T-cell (primary cell): Measurements from ENCODE around the gene FBLN2. TPM values are rescaled to one million over a fixed set of nuclear protein-coding genes. Genes with fewer than 3 reads are reported as not detected.

Experiments used
- ATAC-seq, 4 experiments: fragments of 200-7000 bp in 3 of 4; fragments of 150-1000 bp in 1 of 4; cut with Tn5 transposase; replicated peaks in 1 of 4; 1 replicate in 3 of 4; 2 replicates in 1 of 4; pipeline ENCODE4 v1.10.0; 2021; ENCODE audit warnings: moderate library complexity in 3 of 4, mild to moderate bottlenecking in 2 of 4, moderate number of reproducible peaks in 1 of 4
- CTCF ChIA-PET, 2 donors: fragments of 300-600 bp; sonication (Branson Sonifier 250); formaldehyde crosslinking; loops; one replicate each; lab custom pipeline; 2022; ENCODE audit warnings: antibody characterized with exemption in 2 of 2; lab: Charles Lee
- POLR2A ChIA-PET, 2 donors: fragments of 300-600 bp; sonication (Branson Sonifier 250); formaldehyde crosslinking; loops; one replicate each; lab custom pipeline; 2022; ENCODE audit warnings: antibody characterized with exemption in 2 of 2; lab: Charles Lee
- DNase-seq, 35 experiments: peaks; one replicate each; pipeline versions ENCODE4 v3.0.0 to v3.0.0-alpha.2; 2013 to 2023
- H3K27ac ChIP-seq: one replicate; pipeline ENCODE4 v1.5.1; 2013; ENCODE audit warnings: low read length
- H3K27me3 ChIP-seq, 2 experiments: replicated peaks in 1 of 2; 1 replicate in 1 of 2; 2 replicates in 1 of 2; pipeline versions ENCODE4 v1.6.1 to v1.7.0; 2013; ENCODE audit warnings: low read length in 1 of 2, mixed read lengths in 1 of 2; ENCODE audit not compliant: control insufficient read depth in 2 of 2, insufficient read depth in 2 of 2; ENCODE audit errors: extremely low read depth in 1 of 2
- H3K36me3 ChIP-seq, 2 donors: 1 replicate in 1 of 2; 2 replicates in 1 of 2; pipeline versions ENCODE4 v1.6.1 to v1.7.0; 2013; ENCODE audit warnings: low read length in 1 of 2; ENCODE audit not compliant: control insufficient read depth in 2 of 2, insufficient read depth in 1 of 2; ENCODE audit errors: extremely low read depth in 1 of 2
- H3K4me1 ChIP-seq, 2 experiments: 1 replicate in 1 of 2; 2 replicates in 1 of 2; pipeline versions ENCODE4 v1.6.1 to v1.7.0; 2013; ENCODE audit warnings: low read length in 2 of 2, mixed read lengths in 1 of 2; ENCODE audit not compliant: insufficient read depth in 2 of 2, control insufficient read depth in 1 of 2; ENCODE audit errors: extremely low read depth in 1 of 2
- H3K4me3 ChIP-seq, 2 donors: 1 replicate in 1 of 2; 2 replicates in 1 of 2; pipeline versions ENCODE4 v1.5.1 to v1.7.0; 2013; ENCODE audit warnings: mild to moderate bottlenecking in 2 of 2, low read length in 1 of 2, moderate library complexity in 1 of 2; ENCODE audit not compliant: control insufficient read depth in 1 of 2; ENCODE audit errors: extremely low read depth in 1 of 2
- H3K9me3 ChIP-seq: 2 replicates; pipeline ENCODE4 v1.7.0; 2013
- H3K27ac Mint-ChIP-seq, 2 donors: one replicate each; pipeline ENCODE4 v1.8.0; 2020 to 2021; ENCODE audit warnings: mild to moderate bottlenecking in 2 of 2, mixed read lengths in 2 of 2
- H3K27me3 Mint-ChIP-seq, 2 donors: one replicate each; pipeline ENCODE4 v1.8.0; 2021 to 2022; ENCODE audit warnings: mixed read lengths in 2 of 2
- H3K36me3 Mint-ChIP-seq: one replicate; pipeline ENCODE4 v1.8.0; 2021; ENCODE audit warnings: mixed read lengths
- H3K4me1 Mint-ChIP-seq, 3 donors: one replicate each; pipeline ENCODE4 v1.8.0; 2020 to 2022; ENCODE audit warnings: mixed read lengths in 3 of 3, mild to moderate bottlenecking in 1 of 3
- H3K4me3 Mint-ChIP-seq, 3 donors: one replicate each; pipeline ENCODE4 v1.8.0; 2020 to 2022; ENCODE audit warnings: mild to moderate bottlenecking in 3 of 3, mixed read lengths in 3 of 3, moderate library complexity in 3 of 3
- H3K9me3 Mint-ChIP-seq, 3 donors: one replicate each; pipeline ENCODE4 v1.8.0; 2020 to 2022; ENCODE audit warnings: mixed read lengths in 3 of 3
- WGBS: methylation state at CpG from one replicate; pipeline ENCODE4 v1.1.5; 2013; ENCODE audit warnings: missing lambda C conversion rate; ENCODE audit not compliant: insufficient coverage; 5-methylcytosine and 5-hydroxymethylcytosine counted together
- total RNA-seq, 35 experiments: library from RNA in 6 of 35; stranded (reverse) in 6 of 35; fragments of 120-200 nt in 1 of 35; gene quantifications; one replicate each; pipeline versions ENCODE4 v1.2.1 to v1.2.4 and lab custom pipeline; 2013 to 2026

Gene FBLN2
- total RNA-seq, 5 donors from 2014 or later (not counting 1 experiment from before 2014, with no cell fraction given) = 1.5 to 5.8 (median 2.8) TPM

DNA sequence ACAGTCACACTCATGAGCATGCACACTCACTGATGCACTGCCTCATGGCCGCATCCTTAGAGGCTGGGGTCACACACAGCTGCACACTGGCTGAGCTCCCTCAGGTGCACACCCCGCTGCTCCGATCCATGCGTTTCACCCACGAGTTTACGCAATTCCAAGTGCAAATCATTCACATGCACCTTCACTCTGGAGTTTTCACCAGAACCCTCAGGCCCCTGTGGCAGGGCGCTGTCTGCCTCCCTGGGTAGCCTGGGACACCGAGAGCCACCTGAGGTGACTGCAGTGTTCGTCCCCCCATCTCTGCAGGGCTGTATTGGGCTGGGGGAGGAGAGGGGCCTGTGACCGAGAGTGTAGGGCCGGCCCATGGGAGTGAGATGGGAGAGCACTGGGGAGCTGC lies 134.8 kb downstream of the FBLN2 start:
- H3K4me1 ChIP-seq = no peaks in the 10 kb centered on the region
- no peak for DNase-seq
- no peak for ATAC-seq
- no peaks in the 10 kb centered on the region for H3K36me3 ChIP-seq
- ChIA-PET CTCF (no interaction called here), POLR2A (no interaction called here)
- no peak overlapping the region for H3K4me3 ChIP-seq
- H3K27me3 Mint-ChIP-seq = peaks cover 3 to 8% of the 10 kb centered on the region in 2 donors
- WGBS = 86% methylated on average over 6 of the region's 11 CpGs
- no peaks in the 10 kb centered on the region for H3K9me3 ChIP-seq
- H3K9me3 Mint-ChIP-seq = no peaks in the 10 kb centered on the region
- H3K27ac ChIP-seq = no peak overlapping the region
- no peaks in the 10 kb centered on the region for H3K4me1 Mint-ChIP-seq
- no peak overlapping the region for H3K27ac Mint-ChIP-seq
- peaks cover 0 to 42% of the 10 kb centered on the region in 2 experiments for H3K27me3 ChIP-seq
- H3K36me3 Mint-ChIP-seq = no peaks in the 10 kb centered on the region
- H3K4me3 Mint-ChIP-seq = no peak overlapping the region

DNA sequence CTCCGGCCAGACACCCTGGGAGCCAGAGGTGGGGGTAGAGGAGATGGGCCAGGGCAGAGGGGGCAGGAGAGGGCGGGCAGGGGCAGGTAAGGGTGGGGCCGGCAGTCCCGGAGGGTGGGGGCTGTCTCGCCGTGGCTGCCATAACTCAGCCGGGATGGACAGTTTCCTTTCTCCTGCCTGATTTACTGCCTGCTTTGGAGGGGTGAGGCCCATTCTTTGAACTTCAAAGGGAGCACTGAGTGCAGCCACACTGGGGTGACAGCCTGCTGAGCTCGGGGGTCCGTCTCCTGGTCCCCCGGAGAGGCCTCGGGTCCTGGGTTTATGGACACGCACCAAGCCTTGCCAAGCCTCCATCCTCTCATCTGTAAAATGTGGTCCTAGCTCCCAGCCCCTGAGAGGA lies 135.4 kb downstream of the FBLN2 start:
- Histone ChIP-seq H3K4me3 (no peak overlapping the region), H3K27ac (no peak overlapping the region), H3K9me3 (no peaks in the 10 kb centered on the region), H3K36me3 (no peaks in the 10 kb centered on the region), H3K4me1 (no peaks in the 10 kb centered on the region), H3K27me3 (peaks cover 0 to 43% of the 10 kb centered on the region in 2 experiments)
- DNase-seq (no peak), ATAC-seq (no peak)
- H3K4me1 Mint-ChIP-seq = no peaks in the 10 kb centered on the region
- ChIA-PET POLR2A (no interaction called here), CTCF (no interaction called here)
- no peak overlapping the region for H3K4me3 Mint-ChIP-seq
- H3K27ac Mint-ChIP-seq = no peak overlapping the region
- H3K9me3 Mint-ChIP-seq = no peaks in the 10 kb centered on the region
- WGBS = 68% methylated on average over 9 of the region's 12 CpGs
- peaks cover 3 to 8% of the 10 kb centered on the region in 2 donors for H3K27me3 Mint-ChIP-seq
- no peaks in the 10 kb centered on the region for H3K36me3 Mint-ChIP-seq

DNA sequence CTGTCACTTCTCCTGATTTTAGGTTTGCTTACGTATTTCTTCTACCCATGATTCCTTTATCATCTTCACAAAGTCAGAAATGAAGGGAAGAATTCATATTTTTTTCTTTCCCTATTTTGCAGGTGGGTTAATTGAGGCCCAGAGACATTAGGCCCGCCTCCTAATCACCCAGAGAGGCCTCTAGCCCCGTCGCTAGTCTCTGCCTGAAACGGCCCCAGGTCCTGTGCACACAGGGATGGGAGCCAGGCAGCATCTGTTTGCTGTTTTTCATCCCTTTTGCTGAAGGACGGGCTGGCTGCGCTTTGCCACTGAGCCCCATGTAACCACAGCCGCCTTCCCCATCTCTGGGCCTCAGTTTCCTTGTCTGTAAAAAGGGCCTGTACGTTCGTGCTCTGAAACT lies 135.9 kb downstream of the FBLN2 start:
- H3K4me1 ChIP-seq = no peaks in the 10 kb centered on the region
- H3K27ac Mint-ChIP-seq = no peak overlapping the region
- H3K27me3 Mint-ChIP-seq = peaks cover 3 to 8% of the 10 kb centered on the region in 2 donors
- no peak overlapping the region for H3K4me3 Mint-ChIP-seq
- ATAC-seq = no peak
- WGBS = 74% methylated on average over 5 of the region's 10 CpGs
- no peaks in the 10 kb centered on the region for H3K36me3 Mint-ChIP-seq
- H3K9me3 ChIP-seq = no peaks in the 10 kb centered on the region
- H3K4me3 ChIP-seq = no peak overlapping the region
- H3K27me3 ChIP-seq = peaks cover 0 to 40% of the 10 kb centered on the region in 2 experiments
- no peaks in the 10 kb centered on the region for H3K4me1 Mint-ChIP-seq
- no peaks in the 10 kb centered on the region for H3K9me3 Mint-ChIP-seq
- ChIA-PET POLR2A (no interaction called here), CTCF (no interaction called here)
- H3K27ac ChIP-seq = no peak overlapping the region
- no peak for DNase-seq
- H3K36me3 ChIP-seq = no peaks in the 10 kb centered on the region

DNA sequence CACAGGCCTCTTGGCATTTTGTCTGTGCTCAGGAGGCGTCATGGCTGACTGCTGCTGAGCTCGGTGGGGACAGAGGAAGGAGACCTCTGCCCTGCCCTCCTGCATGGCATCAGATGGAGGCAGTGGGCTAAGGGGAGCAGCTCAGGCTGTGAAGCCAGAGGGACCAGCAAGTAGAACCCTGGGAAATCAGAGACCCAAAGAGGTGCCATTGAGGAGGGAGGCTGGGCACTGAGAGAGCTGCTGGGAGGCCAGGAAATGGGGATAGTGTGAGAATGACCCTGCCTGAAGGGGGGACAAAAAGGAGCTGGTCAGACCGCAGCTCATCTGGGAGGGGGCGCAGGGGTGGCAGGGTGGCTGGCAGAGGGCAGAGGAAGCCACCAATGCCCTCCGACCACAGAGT lies 136.8 kb downstream of the FBLN2 start:
- ChIA-PET CTCF (no interaction called here), POLR2A (no interaction called here)
- no peak overlapping the region for H3K27ac Mint-ChIP-seq
- H3K27me3 Mint-ChIP-seq = peaks cover 3 to 8% of the 10 kb centered on the region in 2 donors
- peaks cover 0 to 32% of the 10 kb centered on the region in 2 experiments for H3K27me3 ChIP-seq
- H3K4me3 ChIP-seq = no peak overlapping the region
- no peaks in the 10 kb centered on the region for H3K9me3 ChIP-seq
- ATAC-seq (no peak), DNase-seq (no peak)
- 81% methylated on average over 5 of the region's 5 CpGs for WGBS
- no peaks in the 10 kb centered on the region for H3K36me3 ChIP-seq
- no peak overlapping the region for H3K4me3 Mint-ChIP-seq
- no peaks in the 10 kb centered on the region for H3K36me3 Mint-ChIP-seq
- H3K9me3 Mint-ChIP-seq = no peaks in the 10 kb centered on the region
- no peaks in the 10 kb centered on the region for H3K4me1 Mint-ChIP-seq
- no peaks in the 10 kb centered on the region for H3K4me1 ChIP-seq
- H3K27ac ChIP-seq = no peak overlapping the region

DNA sequence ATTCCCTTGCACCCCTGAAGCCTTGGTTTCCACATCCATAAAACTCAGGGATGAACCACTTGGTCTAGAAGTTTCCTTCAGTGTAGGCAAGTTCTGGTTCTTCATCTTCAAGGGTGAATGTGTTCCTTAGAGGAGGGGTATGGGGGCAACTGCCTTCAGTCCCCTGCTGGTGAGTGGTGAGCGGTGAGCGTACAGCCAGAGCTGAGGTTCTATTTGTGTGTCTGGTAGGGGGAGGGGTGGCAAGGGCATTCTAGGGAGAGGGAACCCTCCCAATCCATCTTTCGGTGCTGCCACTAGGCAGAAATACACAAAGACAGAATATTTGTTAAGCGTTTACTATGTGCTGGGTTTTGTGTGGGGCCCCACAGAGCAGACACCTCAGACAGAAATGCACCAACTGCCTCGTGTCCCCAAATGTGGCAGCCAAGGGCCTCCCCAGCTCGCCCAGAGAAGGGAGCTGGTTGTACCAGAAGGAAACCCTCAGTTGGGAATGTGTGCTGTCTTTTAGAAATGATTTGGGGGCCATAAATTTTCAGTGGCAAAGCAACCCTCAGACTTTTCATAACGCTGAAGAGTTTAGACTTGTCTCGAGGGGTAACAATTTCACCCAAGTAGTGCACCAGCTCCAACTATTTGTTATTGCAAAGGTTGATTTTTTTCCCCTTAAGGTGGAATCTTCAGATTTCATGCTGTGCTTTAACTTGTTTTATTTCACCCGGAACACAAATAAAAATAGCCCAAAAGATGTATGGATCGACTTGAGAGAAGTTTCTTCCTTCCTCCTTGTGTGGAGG lies 137.6 kb downstream of the FBLN2 start:
- H3K9me3 ChIP-seq = no peaks in the 10 kb centered on the region
- no peak for DNase-seq
- no peak for ATAC-seq
- WGBS = no CpG with 5 or more reads among the region's 10 CpGs
- Mint-ChIP-seq H3K27me3 (peaks cover 6 to 11% of the 10 kb centered on the region in 2 donors), H3K4me1 (no peaks in the 10 kb centered on the region), H3K4me3 (no peak overlapping the region), H3K27ac (no peak overlapping the region), H3K36me3 (no peaks in the 10 kb centered on the region), H3K9me3 (no peaks in the 10 kb centered on the region)
- H3K27me3 ChIP-seq = peaks cover 0 to 25% of the 10 kb centered on the region in 2 experiments
- no peaks in the 10 kb centered on the region for H3K4me1 ChIP-seq
- POLR2A ChIA-PET = no interaction called here
- no peaks in the 10 kb centered on the region for H3K36me3 ChIP-seq
- no peak overlapping the region for H3K27ac ChIP-seq
- no peak overlapping the region for H3K4me3 ChIP-seq
- CTCF ChIA-PET = no interaction called here

DNA sequence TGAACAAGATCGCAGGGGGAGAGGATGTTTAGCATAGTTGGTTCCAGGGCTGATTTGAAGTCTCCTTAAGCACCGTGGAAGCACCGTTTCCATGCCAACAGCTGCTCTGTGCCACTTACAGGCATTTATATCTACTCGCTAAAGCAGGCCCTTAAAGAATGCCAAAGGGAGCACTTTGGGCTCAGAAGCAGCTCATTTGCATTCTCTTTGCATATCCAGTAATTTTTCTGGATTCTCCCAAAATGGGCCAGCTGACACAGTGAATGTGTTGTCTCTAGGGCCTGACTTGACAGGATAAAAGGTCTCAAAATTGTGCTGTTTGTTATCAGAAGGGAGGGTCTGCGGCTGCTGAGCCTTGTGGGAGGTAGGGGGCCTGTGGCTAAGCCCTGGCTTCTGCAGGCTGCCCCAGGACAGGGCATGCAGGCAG lies 138.6 kb downstream of the FBLN2 start:
- POLR2A ChIA-PET = no interaction called here
- H3K27ac Mint-ChIP-seq = no peak overlapping the region

More for the DNA sequence above, 138.6 kb downstream of the FBLN2 start:
- H3K36me3 Mint-ChIP-seq = no peaks in the 10 kb centered on the region
- DNase-seq (no peak), ATAC-seq (no peak)
- H3K4me1 Mint-ChIP-seq = no peaks in the 10 kb centered on the region
- Histone ChIP-seq H3K27me3 (peaks cover 0 to 23% of the 10 kb centered on the region in 2 experiments), H3K4me1 (no peaks in the 10 kb centered on the region), H3K27ac (no peak overlapping the region), H3K9me3 (no peaks in the 10 kb centered on the region), H3K4me3 (no peak overlapping the region), H3K36me3 (no peaks in the 10 kb centered on the region)
- peaks cover 6 to 11% of the 10 kb centered on the region in 2 donors for H3K27me3 Mint-ChIP-seq
- 62% methylated on average over 4 of the region's 5 CpGs for WGBS
- H3K9me3 Mint-ChIP-seq = peaks cover 0 to 5% (median 4%) of the 10 kb centered on the region in 3 donors
- CTCF ChIA-PET = no interaction called here
- no peak overlapping the region for H3K4me3 Mint-ChIP-seq
